AG04450 (cell line): ENCODE results near the gene CKB. TPM values are rescaled to one million over a fixed set of nuclear protein-coding genes. Genes with fewer than 3 reads are reported as not detected.

ENCODE experiments used
- CTCF ChIA-PET: fragments of 300-600, 350-600 bp; formaldehyde crosslinking; extraction: SDS; loops from one replicate; lab custom pipeline; 2022; ENCODE audit warnings: antibody characterized with exemption, inconsistent platforms; lab: Charles Lee
- POLR2A ChIA-PET: fragments of 350-600 bp; formaldehyde crosslinking; extraction: SDS; loops from one replicate; lab custom pipeline; 2021; ENCODE audit warnings: antibody characterized with exemption, inconsistent platforms; lab: Yijun Ruan, JAX
- DNase-seq: peaks from one replicate; pipeline ENCODE4 v3.0.0-alpha.2; 2011; ENCODE audit warnings: low read depth, low spot score
- H3K27ac ChIP-seq: one replicate; pipeline ENCODE4 v1.5.1; 2012; ENCODE audit warnings: low read depth, low read length, control low read depth
- H3K27me3 ChIP-seq: one replicate; pipeline ENCODE4 v1.6.0; 2012; ENCODE audit warnings: low read length; ENCODE audit not compliant: control insufficient read depth, insufficient read depth
- H3K4me3 ChIP-seq: 2 replicates; pipeline ENCODE4 v1.5.1; 2011; ENCODE audit warnings: mild to moderate bottlenecking, low read depth, low read length, control low read depth
- H3K9me3 ChIP-seq: 2 replicates; pipeline ENCODE4 v1.5.1; 2012; ENCODE audit warnings: low read length; ENCODE audit not compliant: control insufficient read depth, insufficient read depth
- CTCF ChIP-seq: IDR thresholded peaks from 2 replicates; pipeline ENCODE4 v1.5.1; 2011; ENCODE audit warnings: low read depth, low read length, control low read depth, inconsistent platforms
- polyA minus RNA-seq: library from RNA; depleted of rRNA, polyadenylated mRNA; stranded (reverse); fragments of >200 nt; gene quantifications from 2 replicates; pipeline ENCODE4 v1.2.3, GENCODE V29; 2011; rRNA and poly(A)+ RNA removed
- polyA plus RNA-seq: library from polyadenylated mRNA; depleted of rRNA; stranded (reverse); fragments of >200 nt; gene quantifications from 2 replicates; pipeline ENCODE4 v1.2.3, GENCODE V29; 2011; rRNA removed

CKB gene
- polyA plus RNA-seq, result 11.7 and 12.9 TPM in 2 replicates
- polyA minus RNA-seq, result 7.0 and 8.3 TPM in 2 replicates

- no peak within 1 kb of the TSS for H3K27ac ChIP-seq
- peak within 1 kb of the TSS; percentile 53 for H3K4me3 ChIP-seq
- TF ChIP-seq CTCF, result no peak
- CTCF ChIA-PET, result no interaction called here
- peaks cover 6% of the 10 kb centered on the region for H3K9me3 ChIP-seq
- no peak for DNase-seq
- POLR2A ChIA-PET, result interaction anchor here (1.0 kb wide), 1 partner anchor 39 kb away, joined by 3 read pairs; no protein-coding TSS in a partner anchor
- H3K27me3 ChIP-seq, result peaks cover 20% of the 10 kb centered on the region
Observed at GRCh38 chr14:103522649-103523574, at the start of gene CKB. CKB (minus strand) TSS chr14:103522830; CDS start chr14:103522493, 337 bp downstream.

- H3K27me3 ChIP-seq, result no peaks in the 10 kb centered on the region
- no peaks in the 10 kb centered on the region for H3K9me3 ChIP-seq
- ChIA-PET CTCF (no interaction called here), POLR2A (no interaction called here)
- H3K27ac ChIP-seq, result no peak overlapping the region
- DNase-seq, result no peak
- TF ChIP-seq CTCF, result no peak
- H3K4me3 ChIP-seq, result no peak overlapping the region
Observed at GRCh38 chr14:103569408-103569807, 46.8 kb upstream of the CKB start.

- Histone ChIP-seq H3K4me3 (no peak overlapping the region), H3K9me3 (no peaks in the 10 kb centered on the region), H3K27me3 (no peaks in the 10 kb centered on the region), H3K27ac (no peak overlapping the region)
- DNase-seq, result no peak
- CTCF ChIA-PET, result no interaction called here
- POLR2A ChIA-PET, result no interaction called here
- no peak for TF ChIP-seq CTCF
Observed at GRCh38 chr14:103568952-103569351, 46.3 kb upstream of the CKB start.

GRCh38 chr14:103563844-103564505, 41.3 kb upstream of the CKB start:
- no peaks in the 10 kb centered on the region for H3K27me3 ChIP-seq
- H3K9me3 ChIP-seq, result peaks cover 4% of the 10 kb centered on the region; the same call in 1 of the 2 replicates
- POLR2A ChIA-PET, result interaction anchor here (0.9 kb wide), 1 partner anchor 35 kb away, joined by 13 read pairs; the partner anchor contains the start of gene TRMT61A
- H3K27ac ChIP-seq, result no peak overlapping the region
- CTCF ChIA-PET, result interaction anchor here (0.7 to 1.6 kb wide), 4 partner anchors 9 to 97 kb away, joined by 3 to 4 read pairs (median 4); no protein-coding TSS in a partner anchor
- H3K4me3 ChIP-seq, result peak overlapping the region; percentile 83
- no peak for DNase-seq
- no peak for TF ChIP-seq CTCF
